ENCODE results near the gene LRRC15.

DNA sequence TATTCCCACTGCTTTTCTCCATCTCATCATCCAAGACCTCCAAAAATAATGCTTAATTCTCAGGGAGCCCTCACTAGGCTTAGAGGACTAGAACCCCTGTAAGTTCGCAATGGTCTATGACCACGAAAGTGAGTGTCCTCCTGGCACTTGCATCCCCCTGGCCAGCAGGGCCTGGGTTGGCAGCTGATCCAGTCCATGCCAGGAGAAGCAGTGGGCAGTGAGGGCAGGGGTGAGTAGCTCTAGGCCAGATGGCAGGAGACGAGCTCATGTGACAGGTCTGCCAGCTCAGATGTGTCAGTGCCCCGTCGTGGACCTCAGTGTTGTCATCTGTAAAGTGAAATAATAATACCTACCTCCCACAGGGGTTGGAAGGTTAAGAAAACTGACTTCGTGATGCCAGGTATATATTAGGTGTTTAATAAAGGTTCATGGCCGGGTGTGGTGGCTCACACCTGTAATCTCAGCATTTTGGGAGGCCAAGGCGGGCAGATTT lies 18.4 kb upstream of the LRRC15 start:
- TF ChIP-seq, protein P1, sequence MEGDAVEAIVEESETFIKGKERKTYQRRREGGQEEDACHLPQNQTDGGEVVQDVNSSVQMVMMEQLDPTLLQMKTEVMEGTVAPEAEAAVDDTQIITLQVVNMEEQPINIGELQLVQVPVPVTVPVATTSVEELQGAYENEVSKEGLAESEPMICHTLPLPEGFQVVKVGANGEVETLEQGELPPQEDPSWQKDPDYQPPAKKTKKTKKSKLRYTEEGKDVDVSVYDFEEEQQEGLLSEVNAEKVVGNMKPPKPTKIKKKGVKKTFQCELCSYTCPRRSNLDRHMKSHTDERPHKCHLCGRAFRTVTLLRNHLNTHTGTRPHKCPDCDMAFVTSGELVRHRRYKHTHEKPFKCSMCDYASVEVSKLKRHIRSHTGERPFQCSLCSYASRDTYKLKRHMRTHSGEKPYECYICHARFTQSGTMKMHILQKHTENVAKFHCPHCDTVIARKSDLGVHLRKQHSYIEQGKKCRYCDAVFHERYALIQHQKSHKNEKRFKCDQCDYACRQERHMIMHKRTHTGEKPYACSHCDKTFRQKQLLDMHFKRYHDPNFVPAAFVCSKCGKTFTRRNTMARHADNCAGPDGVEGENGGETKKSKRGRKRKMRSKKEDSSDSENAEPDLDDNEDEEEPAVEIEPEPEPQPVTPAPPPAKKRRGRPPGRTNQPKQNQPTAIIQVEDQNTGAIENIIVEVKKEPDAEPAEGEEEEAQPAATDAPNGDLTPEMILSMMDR (conservative IDR thresholded peaks at IDR 0.05 in 1 of 2, IDR thresholded peaks at IDR 0.05 in 1 of 2; ENCODE audit: extremely low read depth in 1 of 2, insufficient read depth in 1 of 2, low read depth in 1 of 2, low read length in 2 of 2): no peak
- no peak for TF ChIP-seq EZH2 (IDR thresholded peaks at IDR 0.05; ENCODE audit: borderline replicate concordance, low read length)
